ENCODE results near the gene NTN5. TPM values are rescaled to one million over a fixed set of nuclear protein-coding genes. Genes with fewer than 3 reads are reported as not detected.
"Not testable (repeated sequence)": the region's sequence is repeated elsewhere in the genome, so short reads cannot be mapped to it uniquely, and the experiment has no call there.

The NTN5 gene
- total RNA-seq, 2 donors from 2014 or later, result 1.9 to 2.1 TPM

DNA sequence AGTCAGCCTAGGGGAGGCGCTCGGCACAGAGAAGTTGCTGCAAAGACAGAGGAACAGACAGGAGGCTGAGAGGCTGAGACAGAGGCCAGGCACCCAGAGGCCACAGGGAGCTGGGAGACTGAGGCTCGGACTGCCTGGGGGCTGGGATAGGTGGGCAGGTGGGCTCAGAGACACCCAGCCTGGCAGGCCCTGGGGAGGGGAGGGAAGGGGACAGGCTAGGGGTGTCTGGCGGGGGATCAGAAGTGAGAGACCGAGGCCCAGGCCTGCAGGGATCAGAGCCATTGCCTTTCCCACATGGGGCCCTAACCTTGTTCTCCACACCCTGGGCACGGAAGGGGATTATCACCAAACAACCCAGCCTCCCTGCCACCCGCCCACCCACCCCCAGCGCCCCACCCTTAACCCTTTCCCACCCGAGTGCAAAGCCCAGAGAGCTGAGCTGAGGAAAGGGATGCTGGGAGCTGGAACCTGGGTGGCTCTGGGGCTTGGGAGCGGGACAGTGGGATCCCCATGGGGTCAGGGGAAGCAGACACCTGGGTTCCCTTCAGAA lies 1.3 kb downstream of the NTN5 start:
- ATAC-seq (replicated peaks in 1 of 2), result no peak
- Mint-ChIP-seq H3K4me1 (ENCODE audit: low read depth) (peaks cover 5% of the 10 kb centered on the region), H3K9me3 (peaks cover 0 to 6% of the 10 kb centered on the region in 2 donors), H3K36me3 (ENCODE audit: insufficient read depth in 2 of 2) (peaks cover 0 to 2% of the 10 kb centered on the region in 2 donors), H3K27ac (no peak overlapping the region), H3K27me3 (ENCODE audit: low read depth) (no peaks in the 10 kb centered on the region), H3K4me3 (no peak overlapping the region)
- no peak for DNase-seq

DNA sequence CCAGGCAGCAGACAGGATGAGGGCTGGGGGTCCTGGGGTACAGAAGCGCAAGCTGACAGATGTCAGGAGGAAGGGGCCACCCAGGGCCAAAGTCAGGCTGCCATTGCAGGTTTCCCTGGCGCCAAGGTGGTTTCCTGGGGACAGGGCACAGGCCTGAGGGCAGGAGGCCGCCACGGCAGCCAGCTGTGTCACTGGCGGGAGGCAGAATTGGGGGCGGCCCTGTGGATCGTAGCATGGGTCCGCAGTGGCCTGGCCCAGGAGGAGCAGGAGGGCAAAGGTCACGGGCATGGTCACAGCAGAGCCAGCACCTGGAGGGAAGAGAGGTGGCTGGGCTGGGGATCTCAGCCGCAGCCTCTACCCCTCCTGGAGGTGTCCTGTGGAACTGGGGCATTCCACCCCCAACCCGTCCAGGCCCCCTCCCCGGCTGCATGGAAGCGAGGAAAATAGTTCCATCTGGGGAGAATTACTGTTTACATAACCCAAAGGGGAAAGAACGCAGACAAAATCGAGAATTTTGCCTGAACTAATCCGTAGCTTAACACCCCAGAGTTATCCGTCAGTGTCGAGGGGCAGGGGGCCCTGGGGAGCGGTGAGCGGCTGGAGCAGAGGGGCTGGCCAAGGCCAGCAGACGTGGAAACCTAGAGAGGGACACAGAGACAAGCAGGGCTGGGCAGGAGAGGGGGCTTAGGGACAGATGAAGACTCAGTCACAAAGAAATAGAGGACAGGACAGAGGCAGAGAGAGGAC lies 1.9 kb downstream of the NTN5 start:
- ATAC-seq (replicated peaks in 1 of 2), result no peak
- DNase-seq, result no peak
- Mint-ChIP-seq H3K27me3 (ENCODE audit: low read depth) (no peaks in the 10 kb centered on the region), H3K9me3 (peaks cover 0 to 6% of the 10 kb centered on the region in 2 donors), H3K4me3 (no peak overlapping the region), H3K27ac (no peak overlapping the region), H3K36me3 (ENCODE audit: insufficient read depth in 2 of 2) (peaks cover 0 to 2% of the 10 kb centered on the region in 2 donors), H3K4me1 (ENCODE audit: low read depth) (peaks cover 5% of the 10 kb centered on the region)

DNA sequence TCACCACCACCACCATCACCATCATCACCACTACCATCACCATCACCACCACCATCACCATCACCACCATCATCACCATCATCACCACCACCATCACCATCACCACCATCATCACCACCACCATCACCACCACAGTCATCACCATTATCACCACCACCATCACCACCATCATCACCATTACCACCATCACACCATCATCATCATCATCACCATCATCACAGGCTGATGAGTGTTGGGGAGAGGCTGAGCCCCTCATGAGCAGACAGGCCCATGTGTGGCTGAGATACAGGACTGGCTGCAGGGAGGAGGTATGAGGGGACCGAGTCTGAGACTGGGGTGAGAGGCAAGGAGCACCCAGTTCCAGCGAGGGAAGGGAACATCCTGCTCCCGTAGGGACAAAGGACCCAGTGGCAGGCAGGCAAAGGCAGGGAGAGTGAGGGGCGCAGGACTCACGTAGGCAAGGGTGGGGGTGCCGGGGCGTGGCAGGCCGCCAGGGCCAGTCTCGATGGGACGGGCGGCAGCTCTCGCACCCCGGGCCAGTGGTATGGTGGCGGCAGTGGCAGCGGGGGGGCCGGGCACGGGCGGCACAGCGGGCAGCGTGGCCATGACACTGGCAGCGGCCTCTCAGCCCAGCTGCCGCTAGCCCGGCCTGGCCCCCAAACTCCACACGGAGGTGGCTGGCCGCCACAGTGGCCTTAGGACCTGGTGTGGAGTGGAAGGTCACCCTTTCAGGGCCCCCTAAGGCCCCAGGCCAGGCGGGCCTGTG lies 2.7 kb downstream of the NTN5 start:
- Mint-ChIP-seq H3K4me1 (ENCODE audit: low read depth) (peaks cover under 1% of the 10 kb centered on the region), H3K36me3 (ENCODE audit: insufficient read depth in 2 of 2) (peaks cover 0 to 2% of the 10 kb centered on the region in 2 donors), H3K9me3 (peaks cover 0 to 6% of the 10 kb centered on the region in 2 donors), H3K27me3 (ENCODE audit: low read depth) (no peaks in the 10 kb centered on the region), H3K4me3 (no peak overlapping the region), H3K27ac (peak overlapping the region; percentile 24)
- DNase-seq, result no peak
- no peak for ATAC-seq (replicated peaks in 1 of 2)

DNA sequence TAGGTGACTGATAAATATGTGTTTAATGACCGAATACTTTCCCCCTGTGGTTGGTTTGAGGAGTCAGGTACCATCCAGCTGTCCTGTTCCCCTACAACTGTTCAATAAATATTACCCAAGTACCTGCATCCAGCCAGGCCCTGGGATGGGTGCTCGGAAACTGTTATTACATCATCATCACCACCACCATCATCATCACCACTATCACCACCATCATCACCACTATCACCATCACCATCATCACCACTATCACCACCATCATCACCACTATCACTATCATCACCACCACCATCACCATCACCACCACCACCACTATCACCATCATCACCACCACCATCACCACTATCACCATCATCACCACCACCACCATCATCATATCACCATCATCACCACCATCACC lies 4.1 kb downstream of the NTN5 start:
- Mint-ChIP-seq H3K27ac (no peak overlapping the region), H3K9me3 (peaks cover 0 to 6% of the 10 kb centered on the region in 2 donors), H3K36me3 (ENCODE audit: insufficient read depth in 2 of 2) (peaks cover 0 to 2% of the 10 kb centered on the region in 2 donors), H3K27me3 (ENCODE audit: low read depth) (no peaks in the 10 kb centered on the region), H3K4me1 (ENCODE audit: low read depth) (no peaks in the 10 kb centered on the region), H3K4me3 (no peak overlapping the region)
- ATAC-seq (replicated peaks in 1 of 2) (no peak), DNase-seq (no peak)

DNA sequence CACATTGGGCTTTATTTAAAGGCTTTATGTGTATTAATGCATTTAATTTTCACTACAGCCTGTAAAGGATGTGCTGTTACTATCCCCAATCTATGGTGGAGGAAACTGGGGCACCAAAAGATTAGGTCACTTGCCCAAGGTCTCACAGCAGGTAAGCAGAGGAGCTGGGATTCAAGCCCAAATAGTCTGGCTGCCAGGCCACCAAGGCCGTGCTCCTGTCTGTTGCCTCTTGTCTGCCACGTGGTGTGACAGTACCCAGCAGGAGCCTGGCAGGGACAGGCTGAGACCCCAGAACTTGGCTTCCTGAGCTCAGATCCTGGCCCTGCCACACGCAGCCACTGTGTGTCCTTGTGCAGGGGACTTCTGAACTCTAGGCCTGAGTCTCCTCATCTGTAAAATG lies 4.5 kb downstream of the NTN5 start:
- Mint-ChIP-seq H3K4me3 (no peak overlapping the region), H3K9me3 (peaks cover 0 to 6% of the 10 kb centered on the region in 2 donors), H3K4me1 (ENCODE audit: low read depth) (no peaks in the 10 kb centered on the region), H3K36me3 (ENCODE audit: insufficient read depth in 2 of 2) (peaks cover 0 to 2% of the 10 kb centered on the region in 2 donors), H3K27ac (no peak overlapping the region), H3K27me3 (ENCODE audit: low read depth) (no peaks in the 10 kb centered on the region)
- ATAC-seq (replicated peaks in 1 of 2) (no peak), DNase-seq (no peak)

DNA sequence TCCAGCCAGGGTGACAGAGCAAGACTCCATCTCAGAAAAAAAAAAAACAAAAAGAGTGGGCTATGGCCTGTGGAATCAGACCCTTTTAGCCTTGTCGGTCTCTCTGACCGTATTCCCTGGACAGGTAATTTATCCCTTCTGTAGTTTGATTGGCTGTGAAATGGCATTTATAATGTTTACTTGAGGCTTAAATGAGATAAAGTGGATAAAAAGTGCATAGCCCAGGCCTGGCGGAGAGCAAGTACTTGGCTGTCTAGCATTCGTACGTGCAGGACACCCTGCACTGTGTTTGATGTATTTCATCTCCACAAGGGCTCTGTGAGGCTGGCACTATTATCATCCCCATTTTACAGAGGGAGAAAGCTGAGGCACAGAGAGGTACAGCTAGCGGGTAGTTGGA lies 7.0 kb downstream of the NTN5 start:
- Mint-ChIP-seq H3K4me1 (ENCODE audit: low read depth) (peaks cover 4% of the 10 kb centered on the region), H3K27me3 (ENCODE audit: low read depth) (no peaks in the 10 kb centered on the region), H3K9me3 (peaks cover 0 to 6% of the 10 kb centered on the region in 2 donors), H3K4me3 (no peak overlapping the region), H3K27ac (no peak overlapping the region), H3K36me3 (ENCODE audit: insufficient read depth in 2 of 2) (peaks cover 0 to 2% of the 10 kb centered on the region in 2 donors)
- ATAC-seq (replicated peaks in 1 of 2) (no peak), DNase-seq (no peak)

DNA sequence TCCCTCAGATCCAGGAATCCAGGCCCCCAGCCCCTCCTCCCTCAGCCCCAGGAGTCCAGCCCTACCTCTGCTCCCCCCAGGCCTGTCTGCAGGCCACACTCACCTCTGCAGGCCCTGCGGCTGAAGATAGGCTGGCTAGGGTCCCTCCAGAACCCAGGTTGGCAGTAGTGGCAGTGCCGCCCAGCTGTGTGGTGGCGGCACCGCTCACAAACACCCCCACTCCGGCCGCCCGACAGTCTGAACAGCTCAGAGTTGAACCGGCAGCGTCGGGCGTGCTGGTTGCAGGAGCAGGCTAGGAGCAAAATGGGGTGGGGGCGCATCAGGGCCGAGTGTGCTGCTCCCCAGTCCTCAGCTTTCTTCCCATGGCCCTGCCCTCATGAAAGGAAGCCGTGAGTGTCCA lies 8.3 kb downstream of the NTN5 start:
- Mint-ChIP-seq H3K27me3 (ENCODE audit: low read depth) (no peaks in the 10 kb centered on the region), H3K4me3 (no peak overlapping the region), H3K4me1 (ENCODE audit: low read depth) (peaks cover 7% of the 10 kb centered on the region), H3K27ac (no peak overlapping the region), H3K9me3 (peaks cover 0 to under 1% of the 10 kb centered on the region in 2 donors), H3K36me3 (ENCODE audit: insufficient read depth in 2 of 2) (no peaks in the 10 kb centered on the region)
- DNase-seq (no peak), ATAC-seq (replicated peaks in 1 of 2) (no peak)

DNA sequence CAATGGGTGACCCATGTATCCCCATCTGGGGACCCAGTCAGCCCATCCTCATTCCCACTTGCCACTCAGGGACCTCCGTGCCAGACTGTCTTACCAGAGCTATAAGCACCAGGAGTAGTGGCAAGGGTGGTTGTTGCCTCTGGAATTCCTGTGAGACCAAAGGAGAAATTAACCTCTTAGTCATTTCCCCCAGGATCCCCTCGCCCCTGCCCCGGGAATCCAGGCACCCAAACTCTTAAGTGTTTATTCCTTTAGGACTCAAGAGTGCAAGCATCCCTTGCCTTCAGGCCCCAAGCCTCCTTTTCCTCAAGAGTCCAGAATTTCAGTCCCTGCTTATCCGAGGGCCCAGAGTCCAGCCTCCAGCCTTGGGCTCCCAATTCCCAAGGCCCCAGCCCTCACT lies 9.2 kb downstream of the NTN5 start:
- Mint-ChIP-seq H3K9me3 (no peaks in the 10 kb centered on the region), H3K4me3 (no peak overlapping the region), H3K4me1 (ENCODE audit: low read depth) (peaks cover 7% of the 10 kb centered on the region), H3K27me3 (ENCODE audit: low read depth) (no peaks in the 10 kb centered on the region), H3K36me3 (ENCODE audit: insufficient read depth in 2 of 2) (no peaks in the 10 kb centered on the region), H3K27ac (no peak overlapping the region)
- no peak for DNase-seq
- no peak for ATAC-seq (replicated peaks in 1 of 2)

DNA sequence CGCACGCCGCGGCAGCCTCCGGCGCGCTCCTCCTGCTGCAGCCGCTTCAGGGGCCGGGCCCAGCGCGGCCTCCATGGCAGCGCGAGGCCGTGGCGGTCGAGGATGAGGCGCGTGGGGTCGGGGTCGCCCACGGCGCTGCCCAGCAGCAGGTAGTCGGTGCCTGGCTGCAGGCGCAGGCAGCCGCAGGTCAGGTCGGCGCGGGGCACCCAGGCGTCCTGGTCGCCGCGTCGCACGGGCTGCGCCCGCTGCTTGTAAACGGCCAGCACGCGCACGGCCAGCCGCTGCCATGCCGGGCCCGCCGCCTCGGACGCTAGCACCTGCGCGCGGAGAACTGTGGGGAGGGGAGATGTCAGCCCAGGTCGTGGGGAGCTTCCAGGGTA lies 11.1 kb downstream of the NTN5 start:
- no peak overlapping the region for H3K27ac Mint-ChIP-seq
- no peak overlapping the region for H3K4me3 Mint-ChIP-seq
- DNase-seq, result no peak
- no peaks in the 10 kb centered on the region for H3K9me3 Mint-ChIP-seq
- H3K36me3 Mint-ChIP-seq (ENCODE audit: insufficient read depth in 2 of 2), result no peaks in the 10 kb centered on the region
- no peaks in the 10 kb centered on the region for H3K27me3 Mint-ChIP-seq (ENCODE audit: low read depth)
- peaks cover 7% of the 10 kb centered on the region for H3K4me1 Mint-ChIP-seq (ENCODE audit: low read depth)
- no peak for ATAC-seq (replicated peaks in 1 of 2)

DNA sequence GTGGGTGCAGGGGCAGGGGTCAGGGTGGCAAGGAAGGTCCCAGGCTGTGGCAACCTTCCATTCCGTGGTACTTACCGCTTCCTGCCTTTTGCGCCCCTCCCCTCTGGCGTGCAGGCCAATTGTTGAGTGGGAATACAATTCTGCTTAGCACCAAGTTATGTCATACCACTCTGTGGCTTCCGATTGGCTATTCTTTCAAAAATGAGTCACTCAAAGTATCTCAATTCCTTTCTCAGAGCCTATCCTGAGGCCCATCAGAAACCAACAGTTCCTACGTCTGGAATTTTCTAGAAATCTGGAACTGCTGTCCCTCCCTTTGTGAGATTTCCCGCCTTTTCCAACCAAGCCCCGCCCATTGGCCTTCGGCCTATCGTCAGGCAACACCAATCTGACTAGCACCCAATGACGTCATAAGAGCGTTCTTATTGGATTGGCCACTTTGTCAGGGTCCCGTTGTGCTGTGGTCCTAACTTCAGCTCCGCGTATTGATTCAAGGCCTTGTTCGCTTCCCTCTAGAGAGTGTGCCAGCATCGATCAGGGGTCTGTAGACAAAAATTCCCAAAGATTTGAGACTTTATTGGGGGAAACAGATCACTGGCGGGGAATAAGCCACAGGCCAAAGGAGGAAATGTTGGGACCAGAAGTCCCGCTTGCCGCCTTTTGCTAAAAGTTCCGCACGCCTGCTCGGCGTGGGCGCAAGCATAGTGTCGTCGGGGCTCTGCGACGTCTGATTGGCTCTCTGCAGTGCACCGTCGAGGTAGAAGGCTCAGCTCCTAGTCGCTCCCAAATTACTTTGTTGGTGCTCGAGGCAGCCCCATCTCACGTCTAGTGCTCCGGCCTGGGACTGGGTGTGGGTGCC lies 11.7 kb downstream of the NTN5 start:
- Mint-ChIP-seq H3K4me3 (peak overlapping the region; percentile 65 to 75), H3K27ac (peak overlapping the region; percentile 55), H3K9me3 (no peaks in the 10 kb centered on the region), H3K36me3 (ENCODE audit: insufficient read depth in 2 of 2) (no peaks in the 10 kb centered on the region), H3K27me3 (ENCODE audit: low read depth) (no peaks in the 10 kb centered on the region), H3K4me1 (ENCODE audit: low read depth) (peaks cover 7% of the 10 kb centered on the region)
- ATAC-seq (replicated peaks in 1 of 2) (peak; percentile 95 to 96), DNase-seq (peak; percentile 85 to 86)

DNA sequence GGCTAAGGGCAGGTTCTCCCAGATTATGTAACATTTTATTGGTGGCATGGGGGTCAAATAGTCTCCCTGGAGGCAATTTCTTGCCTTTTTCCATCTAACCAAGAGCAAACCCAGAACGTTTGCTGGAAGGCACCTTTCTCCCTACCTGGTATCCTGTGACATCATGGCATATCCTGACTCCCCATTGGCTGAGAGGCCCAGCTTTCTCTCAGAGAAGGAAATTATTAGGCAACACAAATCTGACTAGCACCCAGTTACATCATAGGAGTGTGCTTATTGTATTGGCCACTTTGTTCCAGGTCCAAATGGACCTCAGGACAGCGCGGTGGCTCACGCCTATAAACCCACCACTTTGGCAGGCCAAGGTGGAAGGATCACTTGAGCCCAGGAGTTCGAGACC lies 13.0 kb downstream of the NTN5 start:
- no peaks in the 10 kb centered on the region for H3K36me3 Mint-ChIP-seq (ENCODE audit: insufficient read depth in 2 of 2)
- no peaks in the 10 kb centered on the region for H3K27me3 Mint-ChIP-seq (ENCODE audit: low read depth)
- H3K9me3 Mint-ChIP-seq, result no peaks in the 10 kb centered on the region
- H3K27ac Mint-ChIP-seq, result no peak overlapping the region
- H3K4me1 Mint-ChIP-seq (ENCODE audit: low read depth), result peaks cover 7% of the 10 kb centered on the region
- no peak overlapping the region for H3K4me3 Mint-ChIP-seq
- DNase-seq (no peak), ATAC-seq (replicated peaks in 1 of 2) (no peak)

DNA sequence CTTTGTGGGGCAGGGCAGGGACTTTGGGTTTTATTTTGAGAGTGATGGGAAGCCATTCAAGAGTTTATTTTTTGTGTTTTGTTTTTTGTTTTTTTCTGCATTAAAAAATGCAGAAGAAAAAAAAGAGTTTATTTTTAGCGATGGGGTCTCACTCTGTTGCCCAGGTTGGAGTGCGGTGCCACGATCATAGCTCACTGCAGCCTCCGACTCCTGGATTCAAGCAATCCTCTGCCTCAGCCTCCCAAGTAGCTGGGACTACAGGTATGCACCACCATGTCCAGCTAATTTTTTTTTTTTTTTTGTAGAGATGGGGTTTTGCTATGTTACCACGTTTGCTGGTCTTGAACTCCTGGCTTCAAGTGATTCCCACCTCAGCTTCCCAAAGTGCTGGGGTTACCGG lies 14.3 kb downstream of the NTN5 start:
- Mint-ChIP-seq H3K4me1 (ENCODE audit: low read depth) (peaks cover 7% of the 10 kb centered on the region), H3K4me3 (no peak overlapping the region), H3K27me3 (ENCODE audit: low read depth) (no peaks in the 10 kb centered on the region), H3K9me3 (no peaks in the 10 kb centered on the region), H3K27ac (no peak overlapping the region), H3K36me3 (ENCODE audit: insufficient read depth in 2 of 2) (no peaks in the 10 kb centered on the region)
- no peak for DNase-seq
- ATAC-seq (replicated peaks in 1 of 2), result no peak

DNA sequence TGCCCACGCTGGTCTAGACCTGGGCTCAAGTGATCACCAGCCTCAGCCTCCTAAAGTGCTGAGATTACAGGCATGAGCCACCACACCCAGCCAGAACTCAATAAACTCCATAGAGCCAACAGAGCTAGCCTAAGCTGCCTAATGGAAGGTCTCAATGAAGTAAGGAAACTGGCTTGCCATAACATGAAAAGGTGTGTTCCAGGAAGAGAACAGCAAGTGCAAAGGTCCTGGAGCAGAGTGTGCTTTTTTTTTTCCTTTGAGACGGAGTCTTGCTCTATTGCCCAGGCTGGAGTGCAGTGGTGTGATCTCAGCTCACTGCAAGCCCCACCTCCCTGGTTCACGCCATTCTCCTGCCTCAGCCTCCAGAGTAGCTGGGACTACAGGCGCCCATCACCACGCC lies 15.0 kb downstream of the NTN5 start:
- not testable (repeated sequence) for H3K4me1 Mint-ChIP-seq (ENCODE audit: low read depth); H3K27ac Mint-ChIP-seq; ATAC-seq (replicated peaks in 1 of 2); H3K4me3 Mint-ChIP-seq; H3K36me3 Mint-ChIP-seq (ENCODE audit: insufficient read depth in 2 of 2); H3K27me3 Mint-ChIP-seq (ENCODE audit: low read depth); DNase-seq; H3K9me3 Mint-ChIP-seq

Data from activated T-cell treated with anti-CD3 and anti-CD28 coated beads, Interleukin-2, amount 50 U/mL, for 72 hours (primary cell).